ENCODE measurements around the gene PHGDH. TPM values are rescaled to one million over a fixed set of nuclear protein-coding genes. Genes with fewer than 3 reads are reported as not detected.

The PHGDH gene
- total RNA-seq, 4 donors from 2014 or later = 16.7 to 34.9 (median 26.4) TPM

GRCh38 chr1:119673171-119673940 lies 38.4 kb upstream of the PHGDH start:
- Histone ChIP-seq H3K4me3 (no peak overlapping the region), H3K27me3 (no peaks in the 10 kb centered on the region), H3K36me3 (no peaks in the 10 kb centered on the region), H3K4me1 (peaks cover 0 to 9% (median 0%) of the 10 kb centered on the region in 3 donors), H3K27ac (no peak overlapping the region), H3K9me3 (no peaks in the 10 kb centered on the region)
- WGBS, 2 donors (ENCODE audit: low coverage in 1 of 2) = 73 to 96% methylated on average over 2 to 4 of the region's 4 CpGs
- no peak for ATAC-seq
- TF ChIP-seq POLR2AphosphoS5 (IDR thresholded peaks at IDR 0.05) (no peak), CTCF (IDR thresholded peaks at IDR 0.05) (no peak), POLR2A (IDR thresholded peaks at IDR 0.05) (no peak), EP300 (IDR thresholded peaks at IDR 0.05) (no peak)

- TF ChIP-seq EP300 (IDR thresholded peaks at IDR 0.05) (no peak), POLR2A (IDR thresholded peaks at IDR 0.05) (no peak), POLR2AphosphoS5 (IDR thresholded peaks at IDR 0.05) (no peak), CTCF (IDR thresholded peaks at IDR 0.05) (no peak)
- WGBS, 2 donors (ENCODE audit: low coverage in 1 of 2) = 85 to 87% methylated on average over 4 of the region's 4 CpGs
- no peak for ATAC-seq
- Histone ChIP-seq H3K27me3 (no peaks in the 10 kb centered on the region), H3K36me3 (no peaks in the 10 kb centered on the region), H3K4me3 (no peak overlapping the region), H3K9me3 (no peaks in the 10 kb centered on the region), H3K4me1 (peaks cover 0 to 9% (median 0%) of the 10 kb centered on the region in 3 donors), H3K27ac (no peak overlapping the region)
These were observed 37.6 kb upstream of the PHGDH start for GRCh38 chr1:119674111-119674526.

- Histone ChIP-seq H3K36me3 (no peaks in the 10 kb centered on the region), H3K27me3 (no peaks in the 10 kb centered on the region), H3K4me1 (peaks cover 0 to 9% (median 0%) of the 10 kb centered on the region in 3 donors), H3K4me3 (peak overlapping the region; percentile 42 to 62), H3K27ac (no peak overlapping the region), H3K9me3 (no peaks in the 10 kb centered on the region)
- WGBS, 2 donors (ENCODE audit: low coverage in 1 of 2) = 18 to 72% methylated on average over 5 of the region's 6 CpGs
- no peak for TF ChIP-seq CTCF (IDR thresholded peaks at IDR 0.05)
- no peak for TF ChIP-seq POLR2AphosphoS5 (IDR thresholded peaks at IDR 0.05)
- no peak for TF ChIP-seq EP300 (IDR thresholded peaks at IDR 0.05)
- no peak for TF ChIP-seq POLR2A (IDR thresholded peaks at IDR 0.05)
- ATAC-seq = no peak
These were observed 36.9 kb upstream of the PHGDH start for GRCh38 chr1:119674835-119675289.

GRCh38 chr1:119675349-119676345 lies 36.1 kb upstream of the PHGDH start:
- Histone ChIP-seq H3K36me3 (no peaks in the 10 kb centered on the region), H3K4me3 (peak overlapping the region; percentile 42 to 62), H3K27ac (peak overlapping the region in 3 of 4 donors; percentile 29 to 31 (median 31)), H3K4me1 (peaks cover 0 to 9% (median 0%) of the 10 kb centered on the region in 3 donors), H3K9me3 (no peaks in the 10 kb centered on the region), H3K27me3 (no peaks in the 10 kb centered on the region)
- peak; percentile 80 to 97 (median 86) for TF ChIP-seq CTCF (IDR thresholded peaks at IDR 0.05)
- TF ChIP-seq POLR2A (IDR thresholded peaks at IDR 0.05) = no peak
- WGBS, 2 donors (ENCODE audit: low coverage in 1 of 2) = 16 to 31% methylated on average over 11 to 16 of the region's 16 CpGs
- peak; percentile 66 for ATAC-seq
